ENCODE results near the gene PUS1. TPM values are rescaled to one million over a fixed set of nuclear protein-coding genes. Genes with fewer than 3 reads are reported as not detected.
"Not testable (repeated sequence)": the region's sequence is repeated elsewhere in the genome, so short reads cannot be mapped to it uniquely, and the experiment has no call there.

Gene PUS1
- total and polyA plus RNA-seq, 10 of the 15 experiments (the other 5 are each of a cell fraction or from before 2014, with no cell fraction given): 1.3 to 74.2 (median 25.4) TPM

DNA sequence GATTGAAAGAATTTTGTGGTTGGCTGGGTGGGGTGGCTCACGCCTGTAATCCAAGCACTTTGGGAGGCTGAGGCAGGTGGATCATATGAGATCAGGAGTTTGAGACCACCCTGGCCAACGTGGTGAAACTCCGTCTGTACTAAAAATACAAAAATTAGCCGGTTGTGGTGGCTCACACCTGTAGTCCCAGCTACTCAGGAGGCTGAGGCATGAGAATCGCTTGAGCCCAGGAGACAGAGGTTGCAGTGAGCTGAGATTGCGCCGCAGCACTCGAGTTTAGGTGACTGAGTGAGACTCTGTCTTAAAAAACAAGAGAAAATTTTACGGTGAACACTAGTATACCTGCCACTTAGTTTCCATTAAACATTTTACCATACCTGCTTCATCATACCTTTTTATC lies 24.7 kb downstream of the PUS1 start:
- H3K4me3 ChIP-seq; H3K9ac ChIP-seq (ENCODE audit: control insufficient read depth, insufficient read depth, low read length); RAD21 ChIA-PET (ENCODE audit: unreplicated experiment); DNase-seq (ENCODE audit: low read depth, low spot score); H3K4me2 ChIP-seq (ENCODE audit: control insufficient read depth, insufficient read depth); FAIRE-seq; H3K4me1 ChIP-seq (ENCODE audit: control insufficient read depth, insufficient read depth, low read length); H3K36me3 ChIP-seq (ENCODE audit: control insufficient read depth in 2 of 2, insufficient read depth in 2 of 2, low read length in 1 of 2); H2AFZ ChIP-seq (ENCODE audit: control insufficient read depth, low read depth, low read length); H3K27ac ChIP-seq (ENCODE audit: control insufficient read depth, insufficient read depth); BruUV-seq (replicated peaks); H4K20me1 ChIP-seq (ENCODE audit: control insufficient read depth, insufficient read depth); in situ Hi-C loops (cut with MboI); ATAC-seq; H3K27me3 ChIP-seq (replicated peaks in 1 of 2; ENCODE audit: control insufficient read depth in 2 of 2, insufficient read depth in 2 of 2, low read length in 1 of 2); H3K9me3 ChIP-seq (replicated peaks; ENCODE audit: control insufficient read depth, insufficient read depth, low read length): not testable (repeated sequence)
- SMC1A ChIA-PET (ENCODE audit: uncharacterized antibody, unreplicated experiment): interaction anchor here (2.5 kb wide), 1 partner anchor 9 kb away, joined by 7 read pairs; no protein-coding TSS in a partner anchor
- POLR2A ChIA-PET: interaction anchor here (0.7 kb wide), 1 partner anchor 208 kb away, joined by 9 read pairs; no protein-coding TSS in a partner anchor
- CTCF ChIA-PET: interaction anchor here (1.1 to 1.4 kb wide), 2 partner anchors 9 to 184 kb away, joined by 3 to 4 read pairs; no protein-coding TSS in a partner anchor
- intact Hi-C loops (cut with micrococcal nuclease; ENCODE audit: unreplicated experiment): loop anchor here (10.0 kb wide), 1 partner anchor 179 kb away; no protein-coding TSS in a partner anchor
- WGBS (ENCODE audit: insufficient coverage, insufficient replicate concordance, low lambda C conversion rate, missing lambda C conversion rate): 92% methylated on average over 9 of the region's 9 CpGs
- H3K79me2 ChIP-seq (ENCODE audit: control insufficient read depth, insufficient read depth, low read length): peaks cover 65% of the 10 kb centered on the region

DNA sequence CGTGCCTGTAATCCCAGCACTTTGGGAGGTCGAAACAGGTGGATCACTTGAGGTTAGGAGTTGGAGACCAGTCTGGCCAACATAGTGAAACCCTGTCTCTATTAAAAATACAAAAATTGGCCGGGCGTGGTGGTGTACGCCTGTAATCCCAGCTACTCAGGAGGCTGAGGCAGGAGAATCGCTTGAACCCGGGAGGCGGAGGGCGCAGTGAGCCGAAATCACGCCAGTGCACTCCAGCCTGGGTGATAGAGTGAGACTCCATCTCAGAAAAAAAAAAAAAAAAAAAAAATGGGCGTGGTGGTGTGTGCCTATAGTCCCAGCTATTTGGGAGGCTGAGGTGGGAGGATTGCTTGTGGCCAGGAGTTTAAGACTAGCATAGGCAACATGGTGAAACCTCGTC lies 25.4 kb downstream of the PUS1 start:
- SMC1A ChIA-PET (ENCODE audit: uncharacterized antibody, unreplicated experiment): interaction anchor here (2.5 kb wide), 1 partner anchor 8 kb away, joined by 7 read pairs; no protein-coding TSS in a partner anchor
- in situ Hi-C loops (cut with MboI); FAIRE-seq; H3K27me3 ChIP-seq (replicated peaks in 1 of 2; ENCODE audit: control insufficient read depth in 2 of 2, insufficient read depth in 2 of 2, low read length in 1 of 2); H3K9ac ChIP-seq (ENCODE audit: control insufficient read depth, insufficient read depth, low read length); RAD21 ChIA-PET (ENCODE audit: unreplicated experiment); H3K4me1 ChIP-seq (ENCODE audit: control insufficient read depth, insufficient read depth, low read length); H3K9me3 ChIP-seq (replicated peaks; ENCODE audit: control insufficient read depth, insufficient read depth, low read length); H3K4me2 ChIP-seq (ENCODE audit: control insufficient read depth, insufficient read depth); DNase-seq (ENCODE audit: low read depth, low spot score); H3K4me3 ChIP-seq; ATAC-seq; BruUV-seq (replicated peaks); H2AFZ ChIP-seq (ENCODE audit: control insufficient read depth, low read depth, low read length); H4K20me1 ChIP-seq (ENCODE audit: control insufficient read depth, insufficient read depth); H3K27ac ChIP-seq (ENCODE audit: control insufficient read depth, insufficient read depth); H3K36me3 ChIP-seq (ENCODE audit: control insufficient read depth in 2 of 2, insufficient read depth in 2 of 2, low read length in 1 of 2): not testable (repeated sequence)
- peaks cover 68% of the 10 kb centered on the region for H3K79me2 ChIP-seq (ENCODE audit: control insufficient read depth, insufficient read depth, low read length)
- POLR2A ChIA-PET: interaction anchor here (0.7 kb wide), 1 partner anchor 208 kb away, joined by 9 read pairs; no protein-coding TSS in a partner anchor
- intact Hi-C loops (cut with micrococcal nuclease; ENCODE audit: unreplicated experiment): loop anchor here (10.0 kb wide), 1 partner anchor 180 kb away; no protein-coding TSS in a partner anchor
- CTCF ChIA-PET: interaction anchor here (1.4 kb wide), 1 partner anchor 8 kb away, joined by 4 read pairs; no protein-coding TSS in a partner anchor
- 93% methylated on average over 12 of the region's 13 CpGs for WGBS (ENCODE audit: insufficient coverage, insufficient replicate concordance, low lambda C conversion rate, missing lambda C conversion rate)

Data from GM12878 (cell line).